WTC11 (cell line): Measurements from ENCODE around the gene MGMT. TPM values are rescaled to one million over a fixed set of nuclear protein-coding genes. Genes with fewer than 3 reads are reported as not detected.

Source experiments
- ATAC-seq: fragments of 200-7000 bp; cut with Tn5 transposase; 2 replicates; pipeline ENCODE4 v1.10.0; 2021; ENCODE audit warnings: mild to moderate bottlenecking, moderate library complexity
- CTCF ChIA-PET: fragments of 300-600 bp; sonication (Branson Sonifier 250); formaldehyde crosslinking; loops from one replicate; lab custom pipeline; 2021; ENCODE audit warnings: antibody characterized with exemption; lab: Charles Lee
- POLR2A ChIA-PET: fragments of 350-600 bp; sonication (Branson Sonifier 250); formaldehyde crosslinking; loops from one replicate; lab custom pipeline; 2021; ENCODE audit warnings: antibody characterized with exemption; lab: Charles Lee
- DNase-seq: peaks from one replicate; pipeline ENCODE4 v3.0.0; 2021; ENCODE audit warnings: low spot score
- H3K27ac Mint-ChIP-seq: 2 replicates; pipeline ENCODE4 v1.8.0; 2021; ENCODE audit warnings: mixed read lengths
- H3K27me3 Mint-ChIP-seq: 2 replicates; pipeline ENCODE4 v1.8.0; 2021; ENCODE audit warnings: low read depth, mild to moderate bottlenecking, moderate library complexity, mixed read lengths
- H3K36me3 Mint-ChIP-seq: 2 replicates; pipeline ENCODE4 v1.8.0; 2021; ENCODE audit warnings: mixed read lengths
- H3K4me1 Mint-ChIP-seq: 2 replicates; pipeline ENCODE4 v1.8.0; 2022; ENCODE audit warnings: mixed read lengths
- H3K4me3 Mint-ChIP-seq: 2 replicates; pipeline ENCODE4 v1.8.0; 2021; ENCODE audit warnings: mild to moderate bottlenecking, moderate library complexity, mixed read lengths
- H3K9me3 Mint-ChIP-seq: 2 replicates; pipeline ENCODE4 v1.8.0; 2021; ENCODE audit warnings: mixed read lengths
- ARID4B ChIP-seq: sonication (generic); formaldehyde crosslinking; IDR thresholded peaks from 2 replicates; pipeline ENCODE4 v1.8.0; 2023; ENCODE audit warnings: missing genetic modification reagents, mild to moderate bottlenecking, borderline replicate concordance
- ATF6 ChIP-seq: sonication (generic); formaldehyde crosslinking; IDR thresholded peaks from 2 replicates; pipeline ENCODE4 v1.8.1; 2023; ENCODE audit warnings: mild to moderate bottlenecking, missing genetic modification reagents
- E2F4 ChIP-seq: sonication (generic); formaldehyde crosslinking; IDR thresholded peaks from 2 replicates; pipeline ENCODE4 v1.8.1; 2022; ENCODE audit warnings: low read depth, mild to moderate bottlenecking, moderate library complexity, missing genetic modification reagents, borderline replicate concordance
- FOXK1 ChIP-seq: sonication (generic); formaldehyde crosslinking; IDR thresholded peaks from 2 replicates; pipeline ENCODE4 v1.8.0; 2022; ENCODE audit warnings: mild to moderate bottlenecking, moderate library complexity, missing genetic modification reagents
- MYBL2 ChIP-seq: sonication (generic); formaldehyde crosslinking; IDR thresholded peaks from 2 replicates; pipeline ENCODE4 v1.8.1; 2023; ENCODE audit warnings: mild to moderate bottlenecking, moderate library complexity, missing genetic modification reagents
- NFYB ChIP-seq: sonication (generic); formaldehyde crosslinking; conservative IDR thresholded peaks from 2 replicates; pipeline ENCODE4 v1.8.0; 2022; ENCODE audit warnings: low read depth, missing genetic modification reagents
- NR1H2 ChIP-seq: sonication (generic); formaldehyde crosslinking; IDR thresholded peaks from 2 replicates; pipeline ENCODE4 v1.9.0; 2021; ENCODE audit warnings: mild to moderate bottlenecking, moderate library complexity, missing genetic modification reagents
- RELA ChIP-seq: sonication (generic); formaldehyde crosslinking; IDR thresholded peaks from 2 replicates; pipeline ENCODE4 v1.8.1; 2022; ENCODE audit warnings: missing genetic modification reagents, mild to moderate bottlenecking, borderline replicate concordance
- SP1 ChIP-seq: sonication (generic); formaldehyde crosslinking; conservative IDR thresholded peaks from 2 replicates; pipeline ENCODE4 v1.8.1; 2022; ENCODE audit warnings: missing genetic modification reagents
- TP53 ChIP-seq: sonication (generic); formaldehyde crosslinking; IDR thresholded peaks from 2 replicates; pipeline ENCODE4 v1.8.1; 2023; ENCODE audit warnings: mild to moderate bottlenecking, missing genetic modification reagents
- ZNF396 ChIP-seq: fragments of 250-450 bp; sonication (Bioruptor Pico); IDR thresholded peaks from 2 replicates; pipeline ENCODE4 v1.8.0; 2021; ENCODE audit warnings: mild to moderate bottlenecking, moderate library complexity, borderline replicate concordance
- ZNF423 ChIP-seq: fragments of 250-450 bp; sonication (Bioruptor Pico); IDR thresholded peaks from 2 replicates; pipeline ENCODE4 v2.1.2; 2022; ENCODE audit warnings: mild to moderate bottlenecking, moderate library complexity
- ZNF532 ChIP-seq: fragments of 250-450 bp; sonication (Bioruptor Pico); IDR thresholded peaks from 2 replicates; pipeline ENCODE4 v1.9.0; 2021; ENCODE audit warnings: mild to moderate bottlenecking, borderline replicate concordance
- ZNF671 ChIP-seq: fragments of 250-450 bp; sonication (Bioruptor Pico); IDR thresholded peaks from 2 replicates; pipeline ENCODE4 v1.8.0; 2021; ENCODE audit warnings: mild to moderate bottlenecking
- total RNA-seq: library from RNA; stranded (reverse); gene quantifications from 3 replicates; pipeline ENCODE4 v1.2.3, GENCODE V29; 2021
- TF ChIP-seq, protein P1 (sequence below): sonication (generic); formaldehyde crosslinking; IDR thresholded peaks from 2 replicates; pipeline ENCODE4 v1.8.1; 2022; ENCODE audit warnings: low read depth, missing genetic modification reagents, borderline replicate concordance
- TF ChIP-seq, protein P2 (sequence below): fragments of 250-450 bp; sonication (Bioruptor Pico); IDR thresholded peaks from 2 replicates; pipeline ENCODE4 v1.9.0; 2021; ENCODE audit warnings: mild to moderate bottlenecking
- TF ChIP-seq, protein P3 (sequence below): sonication (generic); formaldehyde crosslinking; IDR thresholded peaks from 2 replicates; pipeline ENCODE4 v1.8.0; 2022; ENCODE audit warnings: missing genetic modification reagents

The MGMT gene
- total RNA-seq, 1 experiment from 2014 or later: 11.8 TPM

DNA sequence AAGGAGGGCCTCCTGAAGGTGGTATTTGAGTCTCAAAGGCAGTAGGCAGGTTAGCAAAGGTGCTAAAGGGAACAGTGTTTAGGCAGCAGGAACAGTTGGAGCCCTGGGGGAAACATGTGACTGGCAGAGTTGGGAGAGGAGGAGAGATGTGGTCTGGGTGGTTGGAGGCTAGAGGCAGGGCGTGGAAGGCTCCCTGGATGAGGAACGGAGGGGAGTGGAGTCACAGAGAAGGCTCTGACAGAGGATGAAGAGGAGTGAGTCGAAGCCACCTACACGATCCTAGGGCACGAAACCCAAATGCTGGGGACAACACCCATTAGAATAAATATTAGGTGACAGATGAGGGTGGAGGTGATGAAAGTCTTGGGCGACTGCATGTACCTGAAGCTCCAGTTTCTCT lies 19.6 kb upstream of the MGMT start:
- Mint-ChIP-seq H3K27me3 (no peaks in the 10 kb centered on the region), H3K4me3 (no peak overlapping the region), H3K27ac (no peak overlapping the region), H3K9me3 (peaks cover 15% of the 10 kb centered on the region), H3K36me3 (no peaks in the 10 kb centered on the region), H3K4me1 (peaks cover 15% of the 10 kb centered on the region)
- no peak for TF ChIP-seq ZNF532
- no peak for TF ChIP-seq ZNF671
- no peak for TF ChIP-seq ZNF396 (CRISPR knock-in tag)
- no peak for TF ChIP-seq E2F4 (CRISPR knock-in tag)
- no peak for TF ChIP-seq TP53 (CRISPR knock-in tag)
- no peak for TF ChIP-seq NR1H2
- TF ChIP-seq MYBL2 (CRISPR knock-in tag): no peak
- TF ChIP-seq ARID4B (CRISPR knock-in tag): no peak
- no peak for TF ChIP-seq ZNF423
- TF ChIP-seq RELA: no peak
- TF ChIP-seq, protein P1, sequence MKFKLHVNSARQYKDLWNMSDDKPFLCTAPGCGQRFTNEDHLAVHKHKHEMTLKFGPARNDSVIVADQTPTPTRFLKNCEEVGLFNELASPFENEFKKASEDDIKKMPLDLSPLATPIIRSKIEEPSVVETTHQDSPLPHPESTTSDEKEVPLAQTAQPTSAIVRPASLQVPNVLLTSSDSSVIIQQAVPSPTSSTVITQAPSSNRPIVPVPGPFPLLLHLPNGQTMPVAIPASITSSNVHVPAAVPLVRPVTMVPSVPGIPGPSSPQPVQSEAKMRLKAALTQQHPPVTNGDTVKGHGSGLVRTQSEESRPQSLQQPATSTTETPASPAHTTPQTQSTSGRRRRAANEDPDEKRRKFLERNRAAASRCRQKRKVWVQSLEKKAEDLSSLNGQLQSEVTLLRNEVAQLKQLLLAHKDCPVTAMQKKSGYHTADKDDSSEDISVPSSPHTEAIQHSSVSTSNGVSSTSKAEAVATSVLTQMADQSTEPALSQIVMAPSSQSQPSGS: no peak
- no peak for TF ChIP-seq FOXK1
- no peak for TF ChIP-seq SP1 (CRISPR knock-in tag)
- no peak for TF ChIP-seq NFYB (CRISPR knock-in tag)
- TF ChIP-seq, protein P2, sequence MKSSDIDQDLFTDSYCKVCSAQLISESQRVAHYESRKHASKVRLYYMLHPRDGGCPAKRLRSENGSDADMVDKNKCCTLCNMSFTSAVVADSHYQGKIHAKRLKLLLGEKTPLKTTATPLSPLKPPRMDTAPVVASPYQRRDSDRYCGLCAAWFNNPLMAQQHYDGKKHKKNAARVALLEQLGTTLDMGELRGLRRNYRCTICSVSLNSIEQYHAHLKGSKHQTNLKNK (CRISPR knock-in tag): no peak
- TF ChIP-seq ATF6 (CRISPR knock-in tag): no peak
- TF ChIP-seq, protein P3, sequence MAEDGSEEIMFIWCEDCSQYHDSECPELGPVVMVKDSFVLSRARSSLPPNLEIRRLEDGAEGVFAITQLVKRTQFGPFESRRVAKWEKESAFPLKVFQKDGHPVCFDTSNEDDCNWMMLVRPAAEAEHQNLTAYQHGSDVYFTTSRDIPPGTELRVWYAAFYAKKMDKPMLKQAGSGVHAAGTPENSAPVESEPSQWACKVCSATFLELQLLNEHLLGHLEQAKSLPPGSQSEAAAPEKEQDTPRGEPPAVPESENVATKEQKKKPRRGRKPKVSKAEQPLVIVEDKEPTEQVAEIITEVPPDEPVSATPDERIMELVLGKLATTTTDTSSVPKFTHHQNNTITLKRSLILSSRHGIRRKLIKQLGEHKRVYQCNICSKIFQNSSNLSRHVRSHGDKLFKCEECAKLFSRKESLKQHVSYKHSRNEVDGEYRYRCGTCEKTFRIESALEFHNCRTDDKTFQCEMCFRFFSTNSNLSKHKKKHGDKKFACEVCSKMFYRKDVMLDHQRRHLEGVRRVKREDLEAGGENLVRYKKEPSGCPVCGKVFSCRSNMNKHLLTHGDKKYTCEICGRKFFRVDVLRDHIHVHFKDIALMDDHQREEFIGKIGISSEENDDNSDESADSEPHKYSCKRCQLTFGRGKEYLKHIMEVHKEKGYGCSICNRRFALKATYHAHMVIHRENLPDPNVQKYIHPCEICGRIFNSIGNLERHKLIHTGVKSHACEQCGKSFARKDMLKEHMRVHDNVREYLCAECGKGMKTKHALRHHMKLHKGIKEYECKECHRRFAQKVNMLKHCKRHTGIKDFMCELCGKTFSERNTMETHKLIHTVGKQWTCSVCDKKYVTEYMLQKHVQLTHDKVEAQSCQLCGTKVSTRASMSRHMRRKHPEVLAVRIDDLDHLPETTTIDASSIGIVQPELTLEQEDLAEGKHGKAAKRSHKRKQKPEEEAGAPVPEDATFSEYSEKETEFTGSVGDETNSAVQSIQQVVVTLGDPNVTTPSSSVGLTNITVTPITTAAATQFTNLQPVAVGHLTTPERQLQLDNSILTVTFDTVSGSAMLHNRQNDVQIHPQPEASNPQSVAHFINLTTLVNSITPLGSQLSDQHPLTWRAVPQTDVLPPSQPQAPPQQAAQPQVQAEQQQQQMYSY (CRISPR knock-in tag): no peak
- DNase-seq (no peak), ATAC-seq (no peak)
- CTCF ChIA-PET: no interaction called here
- POLR2A ChIA-PET: no interaction called here
